GM23248 (cell line): ENCODE results near the gene MYF6.

Experiments
- EZH2 ChIP-seq: fragments of 200-600 bp; sonication (generic); IDR thresholded peaks from 2 replicates; pipeline ENCODE4 v1.6.1; 2018; ENCODE audit warnings: antibody characterized with exemption, mild to moderate bottlenecking; ENCODE audit not compliant: insufficient read depth, poor library complexity, severe bottlenecking
- EZH2phosphoT487 ChIP-seq: fragments of 200-600 bp; sonication (generic); IDR thresholded peaks from 2 replicates; pipeline ENCODE4 v1.6.1; 2018; ENCODE audit warnings: antibody characterized with exemption, moderate library complexity, mild to moderate bottlenecking, low read depth; ENCODE audit not compliant: insufficient read depth

DNA sequence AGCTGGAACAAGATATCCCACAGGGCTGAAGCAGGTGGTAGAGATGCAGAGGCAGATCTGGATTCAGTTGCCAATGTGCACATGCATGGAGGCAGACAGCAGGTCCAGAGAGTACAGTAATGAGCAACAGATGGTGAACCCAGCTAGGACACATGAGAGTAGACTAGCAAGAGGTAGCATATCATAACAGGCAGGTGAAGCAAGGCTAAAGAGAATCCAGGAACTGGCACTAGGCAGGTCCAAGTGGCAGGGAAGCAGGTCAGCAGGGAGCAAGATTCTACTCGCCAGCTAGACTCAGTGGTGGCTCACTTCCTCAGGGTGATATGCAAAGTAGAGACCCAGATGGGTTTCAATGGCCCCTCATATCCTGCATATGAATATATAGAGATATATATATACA, 15.3 kb upstream of the MYF6 start:
- TF ChIP-seq EZH2phosphoT487, result no peak
- no peak for TF ChIP-seq EZH2
